Coronary artery (tissue), 2 donors: Measurements from ENCODE around the gene NECAB3.

Experiments used
- DNase-seq: peaks from one replicate; pipeline ENCODE4 v3.0.0-alpha.2; 2017; ENCODE audit warnings: low spot score
- H3K27ac ChIP-seq, 2 donors: fragments of 200-600 bp; sonication (generic); one replicate each; pipeline ENCODE4 v1.5.1; 2016 to 2019
- H3K4me3 ChIP-seq: fragments of 200-600 bp; sonication (generic); 2 replicates; pipeline ENCODE4 v1.5.1; 2016; ENCODE audit warnings: mild to moderate bottlenecking, moderate library complexity
- CTCF ChIP-seq: fragments of 200-600 bp; sonication (generic); IDR thresholded peaks from one replicate; pipeline ENCODE4 v1.5.1; 2019; ENCODE audit warnings: antibody characterized with exemption

Gene NECAB3

GRCh38 chr20:33676652-33677645 lies 2.7 kb upstream of the NECAB3 start:
- TF ChIP-seq CTCF, result no peak
- DNase-seq, result no peak
- H3K27ac ChIP-seq, result peak overlapping the region; percentile 23 to 95
- H3K4me3 ChIP-seq, result no peak overlapping the region

GRCh38 chr20:33676121-33676520 lies 1.9 kb upstream of the NECAB3 start:
- no peak for DNase-seq
- H3K4me3 ChIP-seq, result no peak overlapping the region
- TF ChIP-seq CTCF, result no peak
- H3K27ac ChIP-seq, result peak overlapping the region; percentile 95

GRCh38 chr20:33675136-33675959 lies 1.1 kb upstream of the NECAB3 start:
- DNase-seq, result no peak
- Histone ChIP-seq H3K4me3 (peak overlapping the region; percentile 87), H3K27ac (peak overlapping the region; percentile 95)
- TF ChIP-seq CTCF, result no peak

- H3K27ac ChIP-seq, result peak overlapping the region; percentile 95
- DNase-seq, result no peak
- TF ChIP-seq CTCF, result no peak
- H3K4me3 ChIP-seq, result peak overlapping the region; percentile 87
These were observed 576 bp downstream of the NECAB3 start for GRCh38 chr20:33673410-33674293.

GRCh38 chr20:33673114-33673409 lies 1.2 kb downstream of the NECAB3 start:
- DNase-seq, result no peak
- no peak for TF ChIP-seq CTCF
- peak overlapping the region; percentile 87 for H3K4me3 ChIP-seq
- peak overlapping the region; percentile 95 for H3K27ac ChIP-seq

GRCh38 chr20:33672426-33673113 lies 1.7 kb downstream of the NECAB3 start:
- no peak for TF ChIP-seq CTCF
- H3K27ac ChIP-seq, result peak overlapping the region; percentile 95
- H3K4me3 ChIP-seq, result peak overlapping the region; percentile 87
- DNase-seq, result no peak
